ENCODE measurements around the gene TRMO.

DNA sequence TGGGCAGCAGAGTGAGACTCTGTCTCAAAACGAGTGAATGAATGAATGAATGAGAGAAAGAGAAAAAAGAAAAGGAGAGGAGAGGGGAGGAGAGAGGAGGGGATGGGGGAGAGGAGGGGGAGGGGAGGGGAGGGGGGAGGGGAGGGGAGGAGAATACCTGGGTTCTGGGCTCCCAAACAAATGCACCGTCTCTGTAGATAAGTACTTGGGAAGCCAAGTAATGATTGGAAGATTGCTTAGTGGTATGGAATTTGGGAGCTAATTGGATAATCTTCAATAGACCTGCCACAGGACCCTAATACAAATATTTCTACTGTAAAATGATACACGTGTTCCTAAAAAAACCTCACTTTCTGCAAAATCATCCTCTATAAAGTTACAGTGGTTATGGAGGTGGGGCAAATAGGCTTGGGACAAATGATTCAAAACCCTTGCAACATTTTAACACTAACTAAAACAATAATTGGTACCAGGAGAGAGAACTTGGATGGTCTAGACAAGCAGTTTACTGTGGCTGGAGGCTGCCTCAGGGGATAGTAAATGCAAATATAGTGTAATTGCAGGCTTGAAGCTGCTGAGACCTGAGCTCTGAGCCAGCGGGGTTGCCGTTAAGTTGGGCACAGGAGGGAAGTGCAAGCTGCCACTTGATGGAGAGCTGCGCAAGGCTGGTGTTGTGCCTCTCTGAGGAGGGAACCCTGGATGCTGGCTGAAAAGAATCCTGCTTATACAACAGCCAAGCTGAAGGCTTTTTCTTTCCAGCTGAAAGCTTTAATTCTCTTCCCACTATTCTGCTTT is 12.2 kb upstream of the TRMO start:
- TF ChIP-seq, protein P1, sequence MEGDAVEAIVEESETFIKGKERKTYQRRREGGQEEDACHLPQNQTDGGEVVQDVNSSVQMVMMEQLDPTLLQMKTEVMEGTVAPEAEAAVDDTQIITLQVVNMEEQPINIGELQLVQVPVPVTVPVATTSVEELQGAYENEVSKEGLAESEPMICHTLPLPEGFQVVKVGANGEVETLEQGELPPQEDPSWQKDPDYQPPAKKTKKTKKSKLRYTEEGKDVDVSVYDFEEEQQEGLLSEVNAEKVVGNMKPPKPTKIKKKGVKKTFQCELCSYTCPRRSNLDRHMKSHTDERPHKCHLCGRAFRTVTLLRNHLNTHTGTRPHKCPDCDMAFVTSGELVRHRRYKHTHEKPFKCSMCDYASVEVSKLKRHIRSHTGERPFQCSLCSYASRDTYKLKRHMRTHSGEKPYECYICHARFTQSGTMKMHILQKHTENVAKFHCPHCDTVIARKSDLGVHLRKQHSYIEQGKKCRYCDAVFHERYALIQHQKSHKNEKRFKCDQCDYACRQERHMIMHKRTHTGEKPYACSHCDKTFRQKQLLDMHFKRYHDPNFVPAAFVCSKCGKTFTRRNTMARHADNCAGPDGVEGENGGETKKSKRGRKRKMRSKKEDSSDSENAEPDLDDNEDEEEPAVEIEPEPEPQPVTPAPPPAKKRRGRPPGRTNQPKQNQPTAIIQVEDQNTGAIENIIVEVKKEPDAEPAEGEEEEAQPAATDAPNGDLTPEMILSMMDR (IDR thresholded peaks at IDR 0.05) = no peak
- TF ChIP-seq POLR2AphosphoS5 (IDR thresholded peaks at IDR 0.05) = no peak
- TF ChIP-seq POLR2A (IDR thresholded peaks at IDR 0.05) = no peak

Measured in gastroesophageal sphincter (tissue), 3 donors.